Measurements from ENCODE around the gene POMC. TPM values are rescaled to one million over a fixed set of nuclear protein-coding genes. Genes with fewer than 3 reads are reported as not detected.

Gene POMC
- total and polyA plus RNA-seq, 2 donors (not counting 1 experiment from before 2014, with no cell fraction given): 3.4 to 16.7 TPM

DNA sequence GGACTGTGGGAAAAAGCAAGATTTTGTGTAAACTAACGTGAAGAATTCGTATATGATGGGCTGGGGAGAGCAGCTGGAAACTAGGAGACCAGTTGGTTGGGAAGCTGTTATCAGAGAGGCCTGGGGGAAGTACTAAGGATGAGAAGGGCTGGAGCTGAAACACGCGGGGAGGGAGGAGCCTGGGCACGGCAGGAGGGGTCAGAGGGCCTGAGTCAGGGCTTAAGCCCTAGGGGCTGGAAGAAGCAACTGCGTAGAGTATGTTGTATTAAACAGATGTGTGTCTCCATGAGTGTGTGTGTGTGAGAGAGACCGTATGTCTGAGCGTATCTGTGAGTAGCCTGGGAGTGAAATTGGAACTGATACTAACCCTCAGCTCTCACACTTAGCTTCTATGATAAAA lies 8.4 kb downstream of the POMC start:
- peaks cover 20% of the 10 kb centered on the region for H3K4me1 Mint-ChIP-seq
- Histone ChIP-seq H3K36me3 (replicated peaks in 1 of 2; ENCODE audit: control extremely low read depth in 1 of 2, control insufficient read depth in 1 of 2, extremely low read depth in 1 of 2, insufficient read depth in 2 of 2, low read length in 1 of 2) (no peaks in the 10 kb centered on the region), H3K9ac (ENCODE audit: low read length) (no peak overlapping the region), H3K27me3 (replicated peaks in 1 of 4; ENCODE audit: control extremely low read depth in 1 of 4, control insufficient read depth in 3 of 4, insufficient read depth in 4 of 4, low read length in 3 of 4) (no peaks in the 10 kb centered on the region), H3K79me2 (ENCODE audit: control insufficient read depth, insufficient read depth, low read length) (peaks cover 9% of the 10 kb centered on the region), H3K4me3 (ENCODE audit: control extremely low read depth in 1 of 5, extremely low read depth in 1 of 5, insufficient read depth in 1 of 5, low read depth in 2 of 5, low read length in 4 of 5) (no peak overlapping the region), H3K9me3 (ENCODE audit: control extremely low read depth in 1 of 3, control insufficient read depth in 2 of 3, insufficient read depth in 1 of 3, low read length in 2 of 3) (peaks cover 0 to 11% (median 0%) of the 10 kb centered on the region in 3 donors), H2AFZ (ENCODE audit: insufficient read depth, low read depth, low read length, poor library complexity, severe bottlenecking) (no peak overlapping the region), H4K20me1 (ENCODE audit: control insufficient read depth, insufficient read depth, low read length, poor library complexity, severe bottlenecking) (no peaks in the 10 kb centered on the region), H3K4me2 (replicated peaks; ENCODE audit: low read depth, low read length, poor library complexity, severe bottlenecking) (peak overlapping the region; percentile 76), H3K27ac (ENCODE audit: low read length in 2 of 2) (no peak overlapping the region), H3K4me1 (ENCODE audit: control insufficient read depth in 2 of 2, insufficient read depth in 2 of 2, low read length in 2 of 2) (peaks cover 13 to 18% of the 10 kb centered on the region in 2 donors)
- no peak for ATAC-seq (ENCODE audit: low read depth)
- ChIA-PET POLR2A (no interaction called here), CTCF (no interaction called here)
- WGBS (ENCODE audit: insufficient coverage): 87% methylated on average over 6 of the region's 8 CpGs
- intact Hi-C loops (cut with micrococcal nuclease): loop anchor here (10.0 kb wide), 2 partner anchors 115 to 205 kb away; partner anchors contain the start of gene EFR3B
- H3K27ac Mint-ChIP-seq: peak overlapping the region; percentile 10
- H3K9me3 Mint-ChIP-seq (ENCODE audit: insufficient read depth): no peaks in the 10 kb centered on the region
- no peaks in the 10 kb centered on the region for H3K27me3 Mint-ChIP-seq
- DNase-seq: no peak
- TF ChIP-seq, protein P1, sequence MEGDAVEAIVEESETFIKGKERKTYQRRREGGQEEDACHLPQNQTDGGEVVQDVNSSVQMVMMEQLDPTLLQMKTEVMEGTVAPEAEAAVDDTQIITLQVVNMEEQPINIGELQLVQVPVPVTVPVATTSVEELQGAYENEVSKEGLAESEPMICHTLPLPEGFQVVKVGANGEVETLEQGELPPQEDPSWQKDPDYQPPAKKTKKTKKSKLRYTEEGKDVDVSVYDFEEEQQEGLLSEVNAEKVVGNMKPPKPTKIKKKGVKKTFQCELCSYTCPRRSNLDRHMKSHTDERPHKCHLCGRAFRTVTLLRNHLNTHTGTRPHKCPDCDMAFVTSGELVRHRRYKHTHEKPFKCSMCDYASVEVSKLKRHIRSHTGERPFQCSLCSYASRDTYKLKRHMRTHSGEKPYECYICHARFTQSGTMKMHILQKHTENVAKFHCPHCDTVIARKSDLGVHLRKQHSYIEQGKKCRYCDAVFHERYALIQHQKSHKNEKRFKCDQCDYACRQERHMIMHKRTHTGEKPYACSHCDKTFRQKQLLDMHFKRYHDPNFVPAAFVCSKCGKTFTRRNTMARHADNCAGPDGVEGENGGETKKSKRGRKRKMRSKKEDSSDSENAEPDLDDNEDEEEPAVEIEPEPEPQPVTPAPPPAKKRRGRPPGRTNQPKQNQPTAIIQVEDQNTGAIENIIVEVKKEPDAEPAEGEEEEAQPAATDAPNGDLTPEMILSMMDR (IDR thresholded peaks at IDR 0.05): no peak
- no peak for TF ChIP-seq EZH2 (IDR thresholded peaks at IDR 0.05; ENCODE audit: borderline replicate concordance, insufficient read depth, low read depth, low read length, poor library complexity, severe bottlenecking)
- H3K4me3 Mint-ChIP-seq: peak overlapping the region; percentile 44

DNA sequence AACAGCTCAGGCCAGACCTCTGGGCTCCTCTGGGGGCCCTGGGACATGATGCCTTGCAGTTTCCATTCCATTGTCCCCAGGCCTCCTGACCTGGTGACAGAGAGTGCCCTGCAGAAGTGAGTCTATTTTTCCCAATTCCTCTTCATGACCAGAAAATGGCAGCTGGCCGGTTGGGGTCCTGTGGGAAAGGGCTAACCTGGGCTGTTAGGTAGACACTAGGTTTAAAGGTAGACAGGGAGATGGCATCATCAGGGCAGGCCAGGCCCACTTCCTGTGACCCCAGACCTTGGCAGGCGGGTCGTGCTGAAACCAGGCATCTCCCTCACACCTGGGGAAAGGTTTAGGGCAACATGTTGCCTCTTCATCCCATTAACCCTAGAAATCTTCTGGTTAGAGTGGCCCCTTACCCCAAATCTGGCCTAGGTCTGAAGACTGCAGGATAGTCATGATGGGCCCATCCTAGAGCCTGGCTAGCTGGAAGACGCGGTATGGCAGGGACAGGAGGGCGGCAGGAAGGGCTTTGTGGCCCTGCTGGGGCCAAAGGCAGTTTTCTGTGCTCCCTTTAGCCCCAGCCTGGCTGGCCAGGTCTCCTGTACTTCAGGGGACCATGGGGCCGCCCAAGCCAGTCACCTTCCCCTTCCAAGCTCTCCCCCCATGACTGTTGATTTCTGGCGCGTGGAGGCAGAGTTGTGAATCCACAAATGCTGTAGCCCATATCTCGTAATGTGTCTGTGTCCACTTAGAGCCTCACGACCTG lies 10.1 kb downstream of the POMC start:
- Histone ChIP-seq H3K36me3 (replicated peaks in 1 of 2; ENCODE audit: control extremely low read depth in 1 of 2, control insufficient read depth in 1 of 2, extremely low read depth in 1 of 2, insufficient read depth in 2 of 2, low read length in 1 of 2) (no peaks in the 10 kb centered on the region), H3K79me2 (ENCODE audit: control insufficient read depth, insufficient read depth, low read length) (peaks cover 9% of the 10 kb centered on the region), H4K20me1 (ENCODE audit: control insufficient read depth, insufficient read depth, low read length, poor library complexity, severe bottlenecking) (no peaks in the 10 kb centered on the region), H3K27ac (ENCODE audit: low read length in 2 of 2) (no peak overlapping the region), H3K9ac (ENCODE audit: low read length) (no peak overlapping the region), H3K27me3 (replicated peaks in 1 of 4; ENCODE audit: control extremely low read depth in 1 of 4, control insufficient read depth in 3 of 4, insufficient read depth in 4 of 4, low read length in 3 of 4) (no peaks in the 10 kb centered on the region), H3K4me2 (replicated peaks; ENCODE audit: low read depth, low read length, poor library complexity, severe bottlenecking) (no peak overlapping the region), H3K9me3 (ENCODE audit: control extremely low read depth in 1 of 3, control insufficient read depth in 2 of 3, insufficient read depth in 1 of 3, low read length in 2 of 3) (peaks cover 0 to 11% (median 0%) of the 10 kb centered on the region in 3 donors), H3K4me1 (ENCODE audit: control insufficient read depth in 2 of 2, insufficient read depth in 2 of 2, low read length in 2 of 2) (peaks cover 12 to 18% of the 10 kb centered on the region in 2 donors), H3K4me3 (ENCODE audit: control extremely low read depth in 1 of 5, extremely low read depth in 1 of 5, insufficient read depth in 1 of 5, low read depth in 2 of 5, low read length in 4 of 5) (no peak overlapping the region), H2AFZ (ENCODE audit: insufficient read depth, low read depth, low read length, poor library complexity, severe bottlenecking) (no peak overlapping the region)
- no peak for DNase-seq
- H3K4me3 Mint-ChIP-seq: no peak overlapping the region
- TF ChIP-seq, protein P1 (IDR thresholded peaks at IDR 0.05): no peak
- TF ChIP-seq EZH2 (IDR thresholded peaks at IDR 0.05; ENCODE audit: borderline replicate concordance, insufficient read depth, low read depth, low read length, poor library complexity, severe bottlenecking): no peak
- whole genome bisulfite sequencing (ENCODE audit: insufficient coverage): 96% methylated on average over 11 of the region's 11 CpGs
- peaks cover 16% of the 10 kb centered on the region for H3K4me1 Mint-ChIP-seq
- H3K27ac Mint-ChIP-seq: no peak overlapping the region
- intact Hi-C loops (cut with micrococcal nuclease): no loop called here
- ChIA-PET CTCF (no interaction called here), POLR2A (no interaction called here)
- no peaks in the 10 kb centered on the region for H3K9me3 Mint-ChIP-seq (ENCODE audit: insufficient read depth)
- no peak for ATAC-seq (ENCODE audit: low read depth)
- H3K27me3 Mint-ChIP-seq: no peaks in the 10 kb centered on the region
